HG03469 (cell line): Measurements from ENCODE around the gene PRKN.

Experiments used
- ATAC-seq: cut with Tn5 transposase; IDR thresholded peaks from one replicate; pipeline ENCODE4 v1.9.1; 2021; ENCODE audit warnings: mild to moderate bottlenecking, moderate library complexity, moderate number of reproducible peaks; ENCODE audit not compliant: unreplicated experiment

Gene PRKN

GRCh38 chr6:161696801-161697200 lies 1030.8 kb downstream of the PRKN start:
- ATAC-seq, result no peak

GRCh38 chr6:161694995-161695394 lies 1032.6 kb downstream of the PRKN start:
- no peak for ATAC-seq

- no peak for ATAC-seq
Observed at GRCh38 chr6:161686655-161687054, 1040.9 kb downstream of the PRKN start.

GRCh38 chr6:161684731-161685475 lies 1042.7 kb downstream of the PRKN start:
- no peak for ATAC-seq

GRCh38 chr6:161683400-161683799 lies 1044.2 kb downstream of the PRKN start:
- ATAC-seq, result no peak

- no peak for ATAC-seq
Observed at GRCh38 chr6:161682982-161683381, 1044.6 kb downstream of the PRKN start.

GRCh38 chr6:161679980-161680538 lies 1047.5 kb downstream of the PRKN start:
- ATAC-seq, result no peak

GRCh38 chr6:161677188-161677587 lies 1050.4 kb downstream of the PRKN start:
- no peak for ATAC-seq

GRCh38 chr6:161676586-161676985 lies 1051.0 kb downstream of the PRKN start:
- ATAC-seq, result no peak

GRCh38 chr6:161674930-161675682 lies 1052.5 kb downstream of the PRKN start:
- no peak for ATAC-seq

- ATAC-seq, result no peak
Observed at GRCh38 chr6:161673026-161673425, 1054.5 kb downstream of the PRKN start.

GRCh38 chr6:161671117-161671516 lies 1056.4 kb downstream of the PRKN start:
- ATAC-seq, result no peak

GRCh38 chr6:161668665-161669064 lies 1058.9 kb downstream of the PRKN start:
- no peak for ATAC-seq

GRCh38 chr6:161667957-161668356 lies 1059.6 kb downstream of the PRKN start:
- ATAC-seq, result no peak

GRCh38 chr6:161663682-161664081 lies 1063.9 kb downstream of the PRKN start:
- no peak for ATAC-seq

GRCh38 chr6:161660666-161661571 lies 1066.6 kb downstream of the PRKN start:
- ATAC-seq, result no peak

GRCh38 chr6:161658211-161658610 lies 1069.4 kb downstream of the PRKN start:
- no peak for ATAC-seq

- ATAC-seq, result no peak
Observed at GRCh38 chr6:161654209-161654608, 1073.4 kb downstream of the PRKN start.

- ATAC-seq, result no peak
Observed at GRCh38 chr6:161651949-161652348, 1075.6 kb downstream of the PRKN start.

- no peak for ATAC-seq
Observed at GRCh38 chr6:161649841-161650240, 1077.7 kb downstream of the PRKN start.

GRCh38 chr6:161649068-161649467 lies 1078.5 kb downstream of the PRKN start:
- no peak for ATAC-seq
